DOHH2 (cell line): ENCODE results near the gene UBR3.

Source experiments
- H3F3A ChIP-seq: fragments of 200-600 bp; sonication (generic), shearing (Covaris generic); 2 replicates; pipeline ENCODE4 v1.6.0; 2016; ENCODE audit warnings: antibody characterized with exemption, mild to moderate bottlenecking; ENCODE audit not compliant: control insufficient read depth, insufficient read depth
- H3K27ac ChIP-seq: fragments of 200-600 bp; sonication (generic); 2 replicates; pipeline ENCODE4 v1.5.1; 2014; ENCODE audit warnings: low read depth, mild to moderate bottlenecking, low read length, moderate library complexity
- H3K27me3 ChIP-seq: fragments of 200-600 bp; sonication (generic); 2 replicates; pipeline ENCODE4 v1.6.1; 2014; ENCODE audit warnings: mild to moderate bottlenecking, low read length, mixed read lengths; ENCODE audit not compliant: control insufficient read depth
- H3K36me3 ChIP-seq: fragments of 200-600 bp; sonication (generic); 2 replicates; pipeline ENCODE4 v1.6.1; 2014; ENCODE audit warnings: mild to moderate bottlenecking, low read length, moderate library complexity, mixed read lengths; ENCODE audit not compliant: control insufficient read depth
- H3K4me1 ChIP-seq: fragments of 200-600 bp; sonication (generic); 2 replicates; pipeline ENCODE4 v1.6.1; 2014; ENCODE audit warnings: mild to moderate bottlenecking, low read length, mixed read lengths; ENCODE audit not compliant: control insufficient read depth
- H3K4me2 ChIP-seq: fragments of 200-600 bp; sonication (generic); 2 replicates; pipeline ENCODE4 v1.6.0; 2014; ENCODE audit warnings: mild to moderate bottlenecking, low read length, moderate library complexity
- H3K4me3 ChIP-seq: fragments of 200-600 bp; sonication (generic); 2 replicates; pipeline ENCODE4 v1.5.1; 2014; ENCODE audit warnings: mild to moderate bottlenecking, low read length, mixed read lengths
- H3K79me2 ChIP-seq: fragments of 200-600 bp; sonication (generic); 2 replicates; pipeline ENCODE4 v1.6.1; 2014; ENCODE audit warnings: mild to moderate bottlenecking, low read length, mixed read lengths; ENCODE audit not compliant: control insufficient read depth
- H3K9me2 ChIP-seq: fragments of 200-600 bp; sonication (generic); replicated peaks from 2 replicates; pipeline ENCODE4 v1.6.1; 2014; ENCODE audit warnings: mild to moderate bottlenecking, low read length, mixed read lengths; ENCODE audit not compliant: control insufficient read depth
- H3K9me3 ChIP-seq: fragments of 200-600 bp; sonication (generic); 2 replicates; pipeline ENCODE4 v1.6.1; 2014; ENCODE audit warnings: antibody characterized with exemption, low read length, mixed read lengths; ENCODE audit not compliant: control insufficient read depth, insufficient read depth
- H4K20me1 ChIP-seq: fragments of 200-600 bp; sonication (generic); 2 replicates; pipeline ENCODE4 v1.6.0; 2014; ENCODE audit warnings: low read depth, mild to moderate bottlenecking, antibody characterized with exemption, low read length, moderate library complexity; ENCODE audit not compliant: control insufficient read depth, insufficient read depth
- EZH2phosphoT487 ChIP-seq: fragments of 200-600 bp; sonication (generic); IDR thresholded peaks from 2 replicates; pipeline ENCODE4 v1.6.1; 2017; ENCODE audit warnings: borderline replicate concordance, mild to moderate bottlenecking, antibody characterized with exemption, low read length, moderate library complexity, mixed read lengths
- TF ChIP-seq, protein P1 (sequence below): fragments of 200-600 bp; sonication (generic); IDR thresholded peaks from one replicate; pipeline ENCODE4 v1.5.1; 2014; ENCODE audit warnings: antibody characterized with exemption, mild to moderate bottlenecking, low read depth, low read length; ENCODE audit not compliant: poor library complexity, severe bottlenecking

The UBR3 gene

GRCh38 chr2:170005702-170006101 is 178.4 kb downstream of the UBR3 start:
- Histone ChIP-seq H3F3A (no peaks in the 10 kb centered on the region), H3K27me3 (no peaks in the 10 kb centered on the region), H3K4me2 (no peak overlapping the region), H3K4me1 (no peaks in the 10 kb centered on the region), H3K9me3 (no peaks in the 10 kb centered on the region), H3K36me3 (peaks cover 4% of the 10 kb centered on the region; the same call in 1 of the 2 replicates), H3K9me2 (no peaks in the 10 kb centered on the region), H4K20me1 (no peaks in the 10 kb centered on the region), H3K4me3 (no peak overlapping the region), H3K27ac (no peak overlapping the region), H3K79me2 (no peaks in the 10 kb centered on the region)
- TF ChIP-seq, protein P1, sequence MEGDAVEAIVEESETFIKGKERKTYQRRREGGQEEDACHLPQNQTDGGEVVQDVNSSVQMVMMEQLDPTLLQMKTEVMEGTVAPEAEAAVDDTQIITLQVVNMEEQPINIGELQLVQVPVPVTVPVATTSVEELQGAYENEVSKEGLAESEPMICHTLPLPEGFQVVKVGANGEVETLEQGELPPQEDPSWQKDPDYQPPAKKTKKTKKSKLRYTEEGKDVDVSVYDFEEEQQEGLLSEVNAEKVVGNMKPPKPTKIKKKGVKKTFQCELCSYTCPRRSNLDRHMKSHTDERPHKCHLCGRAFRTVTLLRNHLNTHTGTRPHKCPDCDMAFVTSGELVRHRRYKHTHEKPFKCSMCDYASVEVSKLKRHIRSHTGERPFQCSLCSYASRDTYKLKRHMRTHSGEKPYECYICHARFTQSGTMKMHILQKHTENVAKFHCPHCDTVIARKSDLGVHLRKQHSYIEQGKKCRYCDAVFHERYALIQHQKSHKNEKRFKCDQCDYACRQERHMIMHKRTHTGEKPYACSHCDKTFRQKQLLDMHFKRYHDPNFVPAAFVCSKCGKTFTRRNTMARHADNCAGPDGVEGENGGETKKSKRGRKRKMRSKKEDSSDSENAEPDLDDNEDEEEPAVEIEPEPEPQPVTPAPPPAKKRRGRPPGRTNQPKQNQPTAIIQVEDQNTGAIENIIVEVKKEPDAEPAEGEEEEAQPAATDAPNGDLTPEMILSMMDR: no peak
- TF ChIP-seq EZH2phosphoT487: no peak

DNA sequence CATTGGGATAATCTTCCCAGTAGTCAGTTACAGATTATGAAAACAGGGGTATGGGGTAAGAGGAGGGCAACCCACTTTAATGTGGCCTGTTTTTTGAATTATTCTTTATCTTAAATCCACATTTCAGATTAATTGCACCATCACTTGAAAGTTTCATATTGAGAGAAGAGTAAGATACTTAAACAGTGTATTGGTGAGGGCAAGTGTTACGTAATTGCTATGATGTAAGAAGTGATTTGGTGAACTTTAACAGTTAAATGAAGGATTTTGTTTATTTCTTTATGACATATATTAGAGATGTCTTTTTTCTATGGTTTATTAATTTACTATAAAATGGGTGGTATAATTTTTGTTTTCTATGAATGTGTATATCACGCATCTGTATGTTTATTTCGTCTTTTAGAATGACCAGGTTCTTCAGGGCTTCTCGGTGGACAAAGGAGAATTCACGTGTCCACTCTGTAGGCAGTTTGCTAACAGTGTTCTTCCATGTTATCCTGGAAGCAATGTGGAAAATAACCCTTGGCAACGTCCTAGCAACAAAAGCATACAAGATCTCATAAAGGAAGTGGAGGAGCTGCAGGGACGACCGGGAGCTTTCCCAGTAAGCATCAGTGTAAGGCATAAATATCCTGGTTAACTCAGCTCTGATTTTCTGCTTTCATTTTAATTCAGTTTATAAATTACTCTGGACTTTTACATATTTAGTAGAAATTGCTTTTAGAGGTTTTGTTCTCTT is 179.5 kb downstream of the UBR3 start:
- Histone ChIP-seq H3K4me2 (no peak overlapping the region), H3K27ac (no peak overlapping the region), H3K9me3 (no peaks in the 10 kb centered on the region), H3K4me1 (no peaks in the 10 kb centered on the region), H3K36me3 (peaks cover 4% of the 10 kb centered on the region; the same call in 1 of the 2 replicates), H3K4me3 (no peak overlapping the region), H3K9me2 (no peaks in the 10 kb centered on the region), H3F3A (no peaks in the 10 kb centered on the region; the same call in 1 of the 2 replicates), H4K20me1 (no peaks in the 10 kb centered on the region), H3K79me2 (no peaks in the 10 kb centered on the region), H3K27me3 (no peaks in the 10 kb centered on the region)
- TF ChIP-seq, protein P1: no peak
- no peak for TF ChIP-seq EZH2phosphoT487

GRCh38 chr2:170009209-170009608 is 182.0 kb downstream of the UBR3 start:
- no peaks in the 10 kb centered on the region for H3K9me2 ChIP-seq
- no peaks in the 10 kb centered on the region for H3K27me3 ChIP-seq
- H4K20me1 ChIP-seq: no peaks in the 10 kb centered on the region
- no peaks in the 10 kb centered on the region for H3K79me2 ChIP-seq
- no peak overlapping the region for H3K4me2 ChIP-seq
- no peaks in the 10 kb centered on the region; the same call in 1 of the 2 replicates for H3F3A ChIP-seq
- no peak overlapping the region for H3K4me3 ChIP-seq
- no peaks in the 10 kb centered on the region for H3K36me3 ChIP-seq
- no peak overlapping the region for H3K27ac ChIP-seq
- no peaks in the 10 kb centered on the region for H3K9me3 ChIP-seq
- TF ChIP-seq, protein P1: no peak
- TF ChIP-seq EZH2phosphoT487: no peak
- H3K4me1 ChIP-seq: no peaks in the 10 kb centered on the region
